Measurements from ENCODE around the gene FARP1. TPM values are rescaled to one million over a fixed set of nuclear protein-coding genes. Genes with fewer than 3 reads are reported as not detected.

The FARP1 gene
- polyA plus RNA-seq, 1 of the 3 experiments (the other 2 are of a cell fraction) = 12.0 TPM

DNA sequence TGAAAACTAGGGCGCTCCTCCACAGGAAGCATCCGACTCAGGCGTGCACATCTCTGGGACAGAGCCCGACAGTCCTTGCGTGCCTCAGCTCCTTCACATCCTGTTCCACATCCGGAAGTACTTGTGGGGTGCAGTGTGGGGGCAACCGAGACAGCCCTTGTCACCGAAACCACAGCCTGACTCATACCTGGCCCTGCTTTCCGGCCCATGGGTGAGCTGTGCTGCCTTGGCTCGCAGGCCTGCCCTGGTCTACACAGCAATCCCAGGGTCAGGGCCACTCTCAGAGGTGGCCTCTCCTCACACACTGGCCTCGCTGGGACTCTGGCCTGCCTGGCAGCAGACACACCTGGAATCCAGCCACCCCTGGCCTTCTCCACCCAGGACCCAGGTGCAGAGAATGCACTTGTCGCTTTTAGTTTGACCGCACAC is 333.7 kb downstream of the FARP1 start (continued):
- no peak for TF ChIP-seq ZBTB33 (IDR thresholded peaks at IDR 0.05; ENCODE audit: borderline replicate concordance, low read depth)
- peak; percentile 53; the same call in 1 of the 2 replicates for TF ChIP-seq TCF12 (IDR thresholded peaks at IDR 0.05)
- no peak for TF ChIP-seq MEF2A (IDR thresholded peaks at IDR 0.05; ENCODE audit: borderline replicate concordance, low read depth)
- TF ChIP-seq TEAD4 (IDR thresholded peaks at IDR 0.05; ENCODE audit: borderline replicate concordance, insufficient read depth) = no peak
- no peak for TF ChIP-seq USF1 (IDR thresholded peaks at IDR 0.05; ENCODE audit: borderline replicate concordance, low read depth)
- no peak for TF ChIP-seq RAD21 (IDR thresholded peaks at IDR 0.05; ENCODE audit: low read length)
- TF ChIP-seq YY1 (IDR thresholded peaks at IDR 0.05; ENCODE audit: low read depth) = no peak
- TF ChIP-seq, protein P1, sequence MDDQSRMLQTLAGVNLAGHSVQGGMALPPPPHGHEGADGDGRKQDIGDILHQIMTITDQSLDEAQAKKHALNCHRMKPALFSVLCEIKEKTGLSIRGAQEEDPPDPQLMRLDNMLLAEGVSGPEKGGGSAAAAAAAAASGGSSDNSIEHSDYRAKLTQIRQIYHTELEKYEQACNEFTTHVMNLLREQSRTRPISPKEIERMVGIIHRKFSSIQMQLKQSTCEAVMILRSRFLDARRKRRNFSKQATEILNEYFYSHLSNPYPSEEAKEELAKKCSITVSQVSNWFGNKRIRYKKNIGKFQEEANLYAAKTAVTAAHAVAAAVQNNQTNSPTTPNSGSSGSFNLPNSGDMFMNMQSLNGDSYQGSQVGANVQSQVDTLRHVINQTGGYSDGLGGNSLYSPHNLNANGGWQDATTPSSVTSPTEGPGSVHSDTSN (IDR thresholded peaks at IDR 0.05) = no peak
- TF ChIP-seq EZH2phosphoT487 (IDR thresholded peaks at IDR 0.05; ENCODE audit: borderline replicate concordance, low read depth) = no peak
- no peak for TF ChIP-seq RCOR1 (IDR thresholded peaks at IDR 0.05; ENCODE audit: low read length)
- TF ChIP-seq GABPA (IDR thresholded peaks at IDR 0.05; ENCODE audit: low read depth) = peak; percentile 76
- TF ChIP-seq SMC3 (IDR thresholded peaks at IDR 0.05; ENCODE audit: low read depth, low read length) = no peak
- no peak for TF ChIP-seq POLR2AphosphoS5 (IDR thresholded peaks at IDR 0.05; ENCODE audit: low read depth, low read length)
- TF ChIP-seq CHD2 (IDR thresholded peaks at IDR 0.05; ENCODE audit: low read length, partially characterized antibody) = no peak
- TF ChIP-seq MAX (IDR thresholded peaks at IDR 0.05; ENCODE audit: low read depth) = peak; percentile 62; the same call in 1 of the 2 replicates
- peak; percentile 45 for TF ChIP-seq JUND (IDR thresholded peaks at IDR 0.05)
- TF ChIP-seq FOXM1 (IDR thresholded peaks at IDR 0.05; ENCODE audit: low read depth) = no peak
- peak; percentile 57; the same call in 1 of the 2 replicates for TF ChIP-seq RXRA (IDR thresholded peaks at IDR 0.05; ENCODE audit: borderline replicate concordance, low read depth)
- no peak for TF ChIP-seq FOXJ3 (CRISPR knock-in tag; IDR thresholded peaks at IDR 0.05)
- no peak for TF ChIP-seq SIN3A (IDR thresholded peaks at IDR 0.05; ENCODE audit: borderline replicate concordance, low read depth, low read length)
- TF ChIP-seq MXI1 (IDR thresholded peaks at IDR 0.05; ENCODE audit: low read depth, low read length) = no peak
